ENCODE measurements around the gene BCAR1. TPM values are rescaled to one million over a fixed set of nuclear protein-coding genes. Genes with fewer than 3 reads are reported as not detected.

The BCAR1 gene
- total RNA-seq, 1 experiment from 2014 or later: 95.6 TPM

- Mint-ChIP-seq H3K4me3 (no peak overlapping the region), H3K4me1 (peaks cover 15% of the 10 kb centered on the region; the same call in 1 of the 2 replicates), H3K27me3 (ENCODE audit: low read depth) (no peaks in the 10 kb centered on the region), H3K27ac (no peak overlapping the region), H3K9me3 (peaks cover 5% of the 10 kb centered on the region), H3K36me3 (peaks cover 26% of the 10 kb centered on the region)
- ChIA-PET CTCF (no interaction called here), POLR2A (no interaction called here)
- DNase-seq (ENCODE audit: low spot score): no peak
- TF ChIP-seq ATF6 (CRISPR knock-in tag; IDR thresholded peaks at IDR 0.05): no peak
- TF ChIP-seq ZNF396 (CRISPR knock-in tag; IDR thresholded peaks at IDR 0.05; ENCODE audit: borderline replicate concordance): no peak
- no peak for TF ChIP-seq ZNF281 (CRISPR knock-in tag; IDR thresholded peaks at IDR 0.05)
- TF ChIP-seq GTF2I (CRISPR knock-in tag; conservative IDR thresholded peaks at IDR 0.05): no peak
- TF ChIP-seq ZNF416 (CRISPR knock-in tag; IDR thresholded peaks at IDR 0.05): no peak
- no peak for TF ChIP-seq OVOL2 (CRISPR knock-in tag; IDR thresholded peaks at IDR 0.05; ENCODE audit: borderline replicate concordance)
- TF ChIP-seq ZNF317 (CRISPR knock-in tag; IDR thresholded peaks at IDR 0.05; ENCODE audit: borderline replicate concordance, low read depth): no peak
- TF ChIP-seq AR (CRISPR knock-in tag; IDR thresholded peaks at IDR 0.05): no peak
- TF ChIP-seq MLX (CRISPR knock-in tag; IDR thresholded peaks at IDR 0.05): no peak
- TF ChIP-seq CTCF (IDR thresholded peaks at IDR 0.05): no peak
- TF ChIP-seq ZNF512 (CRISPR knock-in tag; IDR thresholded peaks at IDR 0.05; ENCODE audit: borderline replicate concordance): no peak
- no peak for TF ChIP-seq ZNF138 (CRISPR knock-in tag; conservative IDR thresholded peaks at IDR 0.05)
- TF ChIP-seq ERG (CRISPR knock-in tag; IDR thresholded peaks at IDR 0.05): no peak
- TF ChIP-seq NR2C2 (CRISPR knock-in tag; IDR thresholded peaks at IDR 0.05): no peak
- TF ChIP-seq ATF3 (CRISPR knock-in tag; conservative IDR thresholded peaks at IDR 0.05): no peak
- TF ChIP-seq RELA (CRISPR knock-in tag; IDR thresholded peaks at IDR 0.05; ENCODE audit: borderline replicate concordance): no peak
- no peak for ATAC-seq
These were observed 35.0 kb upstream of the BCAR1 start for GRCh38 chr16:75286389-75286788.

All from WTC11 (cell line).